K562 (cell line): ENCODE results near the gene SYCP2. TPM values are rescaled to one million over a fixed set of nuclear protein-coding genes. Genes with fewer than 3 reads are reported as not detected.

ENCODE experiments used
- ATAC-seq: fragments of 200-7000 bp; cut with Tn5 transposase; 3 replicates; pipeline ENCODE4 v1.9.1; 2020; ENCODE audit warnings: moderate library complexity
- BruUV-seq: library from RNA; stranded (reverse); fragments of 400-500 nt; replicated peaks from 2 replicates; lab custom pipeline; 2021; lab: Mats Ljungman, UMichigan
- CTCF ChIA-PET: fragments of 300-600 bp; formaldehyde crosslinking; extraction: SDS; loops from one replicate; lab custom pipeline; 2021; ENCODE audit warnings: low intra/inter-chr PET ratio; lab: Yijun Ruan, JAX
- POLR2A ChIA-PET: fragments of 300-600, 350-650 bp; sonication (Branson Sonifier 250); formaldehyde crosslinking; extraction: SDS; loops from one replicate; lab custom pipeline; 2021; ENCODE audit warnings: antibody characterized with exemption, inconsistent platforms; lab: Yijun Ruan, JAX
- DNase-seq, 4 experiments: peaks; one replicate each; pipeline versions ENCODE4 v3.0.0 to v3.0.0-alpha.2; 2011 to 2018; ENCODE audit warnings: low spot score in 3 of 4, mixed read lengths in 3 of 4; ENCODE audit errors: extremely low read depth in 1 of 4
- FAIRE-seq: peaks from 2 replicates; lab custom pipeline; 2011; peaks lifted over from hg19 to GRCh38; lab: Jason Lieb, UNC
- H2AFZ ChIP-seq: 2 replicates; pipeline ENCODE4 v1.6.0; 2011; ENCODE audit warnings: low read depth, low read length, control low read depth, inconsistent platforms
- H3K27ac ChIP-seq: fragments of 200-600 bp; 3 replicates; pipeline ENCODE4 v1.8.0; 2011; ENCODE audit warnings: low read depth, mild to moderate bottlenecking, control low read depth, inconsistent platforms, low read length, moderate library complexity, mixed read lengths; ENCODE audit errors: extremely low read depth
- H3K27me3 ChIP-seq, 2 experiments: fragments of 300-600 bp in 1 of 2; 2 replicates in 1 of 2; 3 replicates in 1 of 2; pipeline versions ENCODE4 v1.6.0 to v1.8.0; 2011; ENCODE audit warnings: inconsistent platforms in 2 of 2, low read length in 2 of 2, mild to moderate bottlenecking in 1 of 2, mixed read lengths in 1 of 2, moderate library complexity in 1 of 2; ENCODE audit not compliant: control insufficient read depth in 2 of 2, insufficient read depth in 2 of 2
- H3K36me3 ChIP-seq: fragments of 300-600 bp; 3 replicates; pipeline ENCODE4 v1.8.0; 2011; ENCODE audit warnings: mild to moderate bottlenecking, low read length, inconsistent platforms; ENCODE audit not compliant: control insufficient read depth, insufficient read depth
- H3K4me1 ChIP-seq, 2 experiments: fragments of 200-600 bp in 1 of 2; replicated peaks in 1 of 2; 2 replicates in 1 of 2; 3 replicates in 1 of 2; pipeline versions ENCODE4 v1.5.1 to v1.8.0; 2011; ENCODE audit warnings: inconsistent platforms in 2 of 2, low read length in 2 of 2, mild to moderate bottlenecking in 1 of 2, mixed read lengths in 1 of 2, moderate library complexity in 1 of 2; ENCODE audit not compliant: control insufficient read depth in 2 of 2, insufficient read depth in 2 of 2
- H3K4me2 ChIP-seq: 2 replicates; pipeline ENCODE4 v1.6.1; 2011; ENCODE audit warnings: low read length, control low read depth, inconsistent platforms, mixed read lengths; ENCODE audit not compliant: insufficient read depth
- H3K4me3 ChIP-seq: fragments of 200-600 bp; sonication (generic), shearing (Covaris generic); 2 replicates; pipeline ENCODE4 v1.5.1; 2016; ENCODE audit warnings: control low read depth, inconsistent platforms
- H3K79me2 ChIP-seq: fragments of 200-600 bp; 3 replicates; pipeline ENCODE4 v1.8.0; 2011; ENCODE audit warnings: low read length, inconsistent platforms; ENCODE audit not compliant: control insufficient read depth, insufficient read depth
- H3K9ac ChIP-seq, 2 experiments: 2 replicates each; pipeline versions ENCODE4 v1.6.0 to v1.6.1; 2011; ENCODE audit warnings: low read depth in 2 of 2, low read length in 2 of 2, control low read depth in 1 of 2, inconsistent platforms in 1 of 2, mild to moderate bottlenecking in 1 of 2, mixed read lengths in 1 of 2; ENCODE audit not compliant: insufficient read depth in 1 of 2
- H3K9me1 ChIP-seq: one replicate; pipeline ENCODE4 v1.6.0; 2011; ENCODE audit warnings: inconsistent platforms, mild to moderate bottlenecking, low read length, moderate library complexity; ENCODE audit not compliant: control insufficient read depth, insufficient read depth
- H3K9me3 ChIP-seq: replicated peaks from 2 replicates; pipeline ENCODE4 v1.5.1; 2011; ENCODE audit warnings: low read depth, low read length, inconsistent platforms; ENCODE audit not compliant: control insufficient read depth, insufficient read depth
- H4K20me1 ChIP-seq: replicated peaks from 2 replicates; pipeline ENCODE4 v1.6.1; 2011; ENCODE audit warnings: low read length, inconsistent platforms, mixed read lengths; ENCODE audit not compliant: control insufficient read depth, insufficient read depth
- ATF1 ChIP-seq, 2 experiments: fragments of 450-650 bp in 1 of 2; IDR thresholded peaks; 2 replicates each; pipeline ENCODE4 v1.6.1; 2016; ENCODE audit warnings: missing compliant biosample characterization in 1 of 2, missing genetic modification characterization in 1 of 2
- CTBP1 ChIP-seq: fragments of 450-650 bp; IDR thresholded peaks from 2 replicates; pipeline ENCODE4 v1.6.1; 2016; ENCODE audit warnings: borderline replicate concordance
- KDM5B ChIP-seq: fragments of 200-600 bp; sonication (generic); IDR thresholded peaks from 2 replicates; pipeline ENCODE4 v1.6.1; 2012; ENCODE audit warnings: low read depth, mild to moderate bottlenecking, moderate library complexity, low read length, control low read depth, inconsistent platforms; ENCODE audit not compliant: insufficient replicate concordance
- PHF8 ChIP-seq: fragments of 200-600 bp; sonication (generic); IDR thresholded peaks from 2 replicates; pipeline ENCODE4 v1.6.1; 2012; ENCODE audit warnings: mixed run types, mild to moderate bottlenecking, inconsistent platforms, low read length, moderate library complexity, borderline replicate concordance
- RCOR1 ChIP-seq, 2 experiments: IDR thresholded peaks; 2 replicates each; pipeline ENCODE4 v1.6.1; 2012; ENCODE audit warnings: low read depth in 2 of 2, low read length in 2 of 2, borderline replicate concordance in 1 of 2, improper control_type of control experiment in 1 of 2
- RUNX1 ChIP-seq: sonication (generic); IDR thresholded peaks from 2 replicates; pipeline ENCODE4 v1.6.1; 2016; ENCODE audit warnings: antibody characterized with exemption, low read depth
- YY1 ChIP-seq, 3 experiments: IDR thresholded peaks; 2 replicates each; pipeline ENCODE4 v1.6.1; 2011; ENCODE audit warnings: low read length in 2 of 3, mild to moderate bottlenecking in 2 of 3, moderate library complexity in 2 of 3, borderline replicate concordance in 1 of 3, control low read depth in 1 of 3, low read depth in 1 of 3; ENCODE audit not compliant: insufficient read depth in 3 of 3, insufficient replicate concordance in 2 of 3, control insufficient read depth in 1 of 3, insufficient read length in 1 of 3; ENCODE audit errors: extremely low read depth in 1 of 3
- ZKSCAN1 ChIP-seq: fragments of 150-350 bp; IDR thresholded peaks from 2 replicates; pipeline ENCODE4 v1.6.1; 2016; ENCODE audit warnings: low read depth, low read length
- ZNF384 ChIP-seq: IDR thresholded peaks from 2 replicates; pipeline ENCODE4 v1.6.1; 2012; ENCODE audit warnings: low read depth, low read length, improper control_type of control experiment
- ZNF766 ChIP-seq: fragments of 200-800 bp; sonication (Bioruptor generic); conservative IDR thresholded peaks from 2 replicates; pipeline ENCODE4 v1.6.1; 2016; ENCODE audit warnings: missing genetic modification characterization, missing compliant biosample characterization
- WGBS: fragments of 100-300 bp; shearing (Covaris generic); methylation state at CpG from one replicate; pipeline ENCODE4 v1.1.6; 2016; ENCODE audit warnings: low coverage, mixed read lengths; ENCODE audit not compliant: insufficient coverage; ENCODE audit errors: missing lambda C conversion rate; 5-methylcytosine and 5-hydroxymethylcytosine counted together
- in situ Hi-C: fragments of 300-500 bp; cut with MboI; formaldehyde crosslinking; loops from 4 replicates; pipeline ENCODE4 v1.15.0; 2018; ENCODE audit warnings: inconsistent platforms, mixed read lengths
- intact Hi-C: fragments of 100-400 bp; cut with micrococcal nuclease; formaldehyde crosslinking; loops from 2 replicates; pipeline ENCODE4 v1.14.2; 2022
- polyA plus RNA-seq, 8 experiments: library from polyadenylated mRNA; depleted of rRNA in 4 of 8; stranded (reverse) in 5 of 8; unstranded in 3 of 8; fragments of >200 nt; fragmentation: Nextera tagmentation in 2 of 8; fragmentation: Illumina TruSeq in 1 of 8; extraction: Ambion mirVana in 2 of 8; extraction: Trizol in 1 of 8; gene quantifications; 2 replicates each; pipeline versions ENCODE4 v1.2.1 to v1.2.3, GENCODE V29; 2011 to 2014; ENCODE audit warnings: inconsistent platforms in 1 of 8, missing spikeins in 1 of 8
- total RNA-seq, 7 experiments: library from RNA; depleted of rRNA in 6 of 7; stranded (reverse); fragments of >200 nt in 6 of 7; fragmentation: Illumina TruSeq in 2 of 7; extraction: Trizol in 2 of 7; gene quantifications; 2 replicates each; pipeline versions ENCODE4 v1.2.1 to v1.2.3, GENCODE V29; 2011 to 2021; ENCODE audit warnings: low replicate concordance in 1 of 7
- TF ChIP-seq, protein P1 (sequence below): fragments of 450-650 bp; IDR thresholded peaks from 2 replicates; pipeline ENCODE4 v1.6.1; 2017; ENCODE audit warnings: antibody characterized with exemption
- TF ChIP-seq, protein P2 (sequence below): fragments of 250-450 bp; sonication (Bioruptor Pico); IDR thresholded peaks from 2 replicates; pipeline ENCODE4 v1.8.0; 2021; ENCODE audit warnings: borderline replicate concordance, mild to moderate bottlenecking, moderate library complexity; ENCODE audit not compliant: poor library complexity, severe bottlenecking
- TF ChIP-seq, protein P3 (sequence below): fragments of 450-650 bp; formaldehyde crosslinking; IDR thresholded peaks from 2 replicates; pipeline ENCODE4 v1.4.0; 2020; ENCODE audit warnings: mild to moderate bottlenecking, mixed read lengths
- TF ChIP-seq, protein P4 (sequence below): sonication (generic); formaldehyde crosslinking; IDR thresholded peaks from 2 replicates; pipeline ENCODE4 v1.8.0; 2022; ENCODE audit warnings: mild to moderate bottlenecking, missing genetic modification reagents, borderline replicate concordance

Gene SYCP2
- total and polyA plus RNA-seq, 9 of the 15 experiments (the other 6 are each of a cell fraction or from before 2014, with no cell fraction given) = 0.24 to 1.6 (median 0.67) TPM

DNA sequence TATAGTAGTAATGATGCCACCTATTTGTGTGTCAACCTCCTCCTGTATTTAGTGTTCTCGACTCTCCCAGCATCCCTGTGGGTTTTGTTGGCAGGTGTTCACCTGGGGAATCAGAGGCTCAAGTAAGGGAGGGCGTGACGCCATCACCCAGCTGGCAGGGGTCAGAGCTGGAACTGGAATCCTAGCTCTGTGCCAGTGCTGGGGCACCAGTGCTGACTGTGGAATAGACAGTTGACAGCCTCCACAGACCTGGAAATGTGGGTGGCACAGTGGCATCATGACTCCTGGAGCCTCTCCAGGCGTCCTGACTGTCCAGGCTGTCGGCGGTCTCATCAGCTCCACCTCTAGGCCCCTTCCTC, 102.8 kb downstream of the SYCP2 start:
- Histone ChIP-seq H3K9me3 (no peaks in the 10 kb centered on the region), H3K27me3 (peaks cover 0 to 4% of the 10 kb centered on the region in 2 experiments; a peak in 3 of 5 replicates), H3K36me3 (no peaks in the 10 kb centered on the region), H3K9me1 (no peaks in the 10 kb centered on the region), H3K4me3 (no peak overlapping the region), H3K79me2 (no peaks in the 10 kb centered on the region), H4K20me1 (no peaks in the 10 kb centered on the region), H2AFZ (no peak overlapping the region), H3K9ac (no peak overlapping the region), H3K4me2 (no peak overlapping the region), H3K4me1 (no peaks in the 10 kb centered on the region), H3K27ac (no peak overlapping the region)
- ATAC-seq (no peak), DNase-seq (no peak), FAIRE-seq (no peak)
- in situ Hi-C loops = no loop called here
- CTCF ChIA-PET = no interaction called here
- intact Hi-C loops = no loop called here
- WGBS = 0% methylated on average over 6 of the region's 6 CpGs
- no peak for TF ChIP-seq RCOR1 (IDR thresholded peaks at IDR 0.05; ENCODE audit: borderline replicate concordance in 1 of 2, low read depth in 2 of 2, low read length in 2 of 2)
- TF ChIP-seq CTBP1 = no peak
- TF ChIP-seq ATF1 (CRISPR knock-in tag; IDR thresholded peaks at IDR 0.05) = no peak
- TF ChIP-seq ATF1 (tag; IDR thresholded peaks at IDR 0.05) = no peak
- TF ChIP-seq ZKSCAN1 = no peak
- no peak for TF ChIP-seq PHF8
- TF ChIP-seq, protein P1, sequence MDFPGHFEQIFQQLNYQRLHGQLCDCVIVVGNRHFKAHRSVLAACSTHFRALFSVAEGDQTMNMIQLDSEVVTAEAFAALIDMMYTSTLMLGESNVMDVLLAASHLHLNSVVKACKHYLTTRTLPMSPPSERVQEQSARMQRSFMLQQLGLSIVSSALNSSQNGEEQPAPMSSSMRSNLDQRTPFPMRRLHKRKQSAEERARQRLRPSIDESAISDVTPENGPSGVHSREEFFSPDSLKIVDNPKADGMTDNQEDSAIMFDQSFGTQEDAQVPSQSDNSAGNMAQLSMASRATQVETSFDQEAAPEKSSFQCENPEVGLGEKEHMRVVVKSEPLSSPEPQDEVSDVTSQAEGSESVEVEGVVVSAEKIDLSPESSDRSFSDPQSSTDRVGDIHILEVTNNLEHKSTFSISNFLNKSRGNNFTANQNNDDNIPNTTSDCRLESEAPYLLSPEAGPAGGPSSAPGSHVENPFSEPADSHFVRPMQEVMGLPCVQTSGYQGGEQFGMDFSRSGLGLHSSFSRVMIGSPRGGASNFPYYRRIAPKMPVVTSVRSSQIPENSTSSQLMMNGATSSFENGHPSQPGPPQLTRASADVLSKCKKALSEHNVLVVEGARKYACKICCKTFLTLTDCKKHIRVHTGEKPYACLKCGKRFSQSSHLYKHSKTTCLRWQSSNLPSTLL = no peak
- TF ChIP-seq ZNF766 (CRISPR knock-in tag) = no peak
- TF ChIP-seq YY1 (IDR thresholded peaks at IDR 0.05; ENCODE audit: borderline replicate concordance in 1 of 3, control insufficient read depth in 1 of 3, extremely low read depth in 1 of 3, insufficient read depth in 3 of 3, insufficient read length in 1 of 3, insufficient replicate concordance in 2 of 3, low read depth in 1 of 3, low read length in 2 of 3) = no peak
- TF ChIP-seq KDM5B = no peak
- no peak for TF ChIP-seq RUNX1
- TF ChIP-seq, protein P2, sequence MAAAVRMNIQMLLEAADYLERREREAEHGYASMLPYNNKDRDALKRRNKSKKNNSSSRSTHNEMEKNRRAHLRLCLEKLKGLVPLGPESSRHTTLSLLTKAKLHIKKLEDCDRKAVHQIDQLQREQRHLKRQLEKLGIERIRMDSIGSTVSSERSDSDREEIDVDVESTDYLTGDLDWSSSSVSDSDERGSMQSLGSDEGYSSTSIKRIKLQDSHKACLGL = no peak
- no peak for TF ChIP-seq ZNF384
- TF ChIP-seq, protein P3, sequence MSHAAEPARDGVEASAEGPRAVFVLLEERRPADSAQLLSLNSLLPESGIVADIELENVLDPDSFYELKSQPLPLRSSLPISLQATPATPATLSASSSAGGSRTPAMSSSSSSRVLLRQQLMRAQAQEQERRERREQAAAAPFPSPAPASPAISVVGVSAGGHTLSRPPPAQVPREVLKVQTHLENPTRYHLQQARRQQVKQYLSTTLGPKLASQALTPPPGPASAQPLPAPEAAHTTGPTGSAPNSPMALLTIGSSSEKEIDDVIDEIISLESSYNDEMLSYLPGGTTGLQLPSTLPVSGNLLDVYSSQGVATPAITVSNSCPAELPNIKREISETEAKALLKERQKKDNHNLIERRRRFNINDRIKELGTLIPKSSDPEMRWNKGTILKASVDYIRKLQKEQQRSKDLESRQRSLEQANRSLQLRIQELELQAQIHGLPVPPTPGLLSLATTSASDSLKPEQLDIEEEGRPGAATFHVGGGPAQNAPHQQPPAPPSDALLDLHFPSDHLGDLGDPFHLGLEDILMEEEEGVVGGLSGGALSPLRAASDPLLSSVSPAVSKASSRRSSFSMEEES (CRISPR knock-in tag) = no peak
- TF ChIP-seq, protein P4, sequence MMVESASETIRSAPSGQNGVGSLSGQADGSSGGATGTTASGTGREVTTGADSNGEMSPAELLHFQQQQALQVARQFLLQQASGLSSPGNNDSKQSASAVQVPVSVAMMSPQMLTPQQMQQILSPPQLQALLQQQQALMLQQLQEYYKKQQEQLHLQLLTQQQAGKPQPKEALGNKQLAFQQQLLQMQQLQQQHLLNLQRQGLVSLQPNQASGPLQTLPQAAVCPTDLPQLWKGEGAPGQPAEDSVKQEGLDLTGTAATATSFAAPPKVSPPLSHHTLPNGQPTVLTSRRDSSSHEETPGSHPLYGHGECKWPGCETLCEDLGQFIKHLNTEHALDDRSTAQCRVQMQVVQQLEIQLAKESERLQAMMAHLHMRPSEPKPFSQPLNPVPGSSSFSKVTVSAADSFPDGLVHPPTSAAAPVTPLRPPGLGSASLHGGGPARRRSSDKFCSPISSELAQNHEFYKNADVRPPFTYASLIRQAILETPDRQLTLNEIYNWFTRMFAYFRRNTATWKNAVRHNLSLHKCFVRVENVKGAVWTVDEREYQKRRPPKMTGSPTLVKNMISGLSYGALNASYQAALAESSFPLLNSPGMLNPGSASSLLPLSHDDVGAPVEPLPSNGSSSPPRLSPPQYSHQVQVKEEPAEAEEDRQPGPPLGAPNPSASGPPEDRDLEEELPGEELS (CRISPR knock-in tag) = no peak
- no TSS peak for BruUV-seq
- POLR2A ChIA-PET = interaction anchor here (0.6 kb wide), 1 partner anchor 9 kb away, joined by 3 read pairs; no protein-coding TSS in a partner anchor
